Measurements from ENCODE around the gene NUDT5. TPM values are rescaled to one million over a fixed set of nuclear protein-coding genes. Genes with fewer than 3 reads are reported as not detected.

NUDT5 gene
- 10 to 100 TPM; 24.5 to 89.4 (median 47.4) TPM for total RNA-seq
- polyA plus RNA-seq, result 10 to 100 TPM; 44.1 to 57.3 TPM
- total RNA-seq, result 24.0 reads per million, percentile 54 among the genes with 10 or more reads in this experiment

GRCh38 chr10:12195603-12196506 is at the start of gene NUDT5, which contains the start of gene CDC123:
NUDT5 (minus strand) TSS chr10:12195891; CDS start chr10:12186291, 9,600 bp downstream.
CDC123 (plus strand) TSS chr10:12196188; CDS start chr10:12196246, 58 bp downstream.
- H3K4me1 ChIP-seq (ENCODE audit: control insufficient read depth in 2 of 2, insufficient read depth in 2 of 2, low read length in 2 of 2), result peaks cover 9 to 12% of the 10 kb centered on the region in 2 donors
- Mint-ChIP-seq H3K4me3 (peak within 1 kb of the TSS; percentile 94 to 99 (median 97)), H3K9me3 (no peaks in the 10 kb centered on the region), H3K27ac (peak within 1 kb of the TSS; percentile 96 to 99 (median 99)), H3K36me3 (peaks cover 0 to 22% (median 20%) of the 10 kb centered on the region in 5 donors), H3K4me1 (peaks cover 43 to 72% (median 59%) of the 10 kb centered on the region in 7 donors), H3K27me3 (no peaks in the 10 kb centered on the region)
- peaks cover 0 to 18% (median 1%) of the 10 kb centered on the region in 3 experiments for H3K36me3 ChIP-seq (ENCODE audit: control insufficient read depth in 2 of 3, insufficient read depth in 3 of 3, low read length in 3 of 3)
- H3K9me3 ChIP-seq (ENCODE audit: control insufficient read depth in 2 of 3, low read length in 3 of 3), result no peaks in the 10 kb centered on the region
- H3K4me3 ChIP-seq (ENCODE audit: low read length), result peak within 1 kb of the TSS; percentile 84
- DNase-seq (peak; percentile 77 to 89 (median 87)), ATAC-seq (peak; percentile 96)
- ChIA-PET POLR2A (interaction anchor here (0.5 to 2.0 kb wide), 11 partner anchors 11 to 1391 kb away, joined by 3 to 11 read pairs (median 4); partner anchors contain the start of genes PRPF18 and UPF2), CTCF (interaction anchor here (0.8 to 1.1 kb wide), 2 partner anchors 18 to 153 kb away, joined by 3 to 5 read pairs; partner anchors contain the start of gene UPF2)
- intact Hi-C loops (cut with micrococcal nuclease), result loop anchor here (1.0 to 10.0 kb wide), 15 partner anchors 15 to 1391 kb away; partner anchors contain the start of genes CAMK1D (in 2 of the 2), DHTKD1 (in 2 of the 2), SEC61A2 (in 2 of the 2) and MCM10 (in 1 of the 2)
- H3K27ac ChIP-seq (ENCODE audit: low read depth, low read length), result peak within 1 kb of the TSS; percentile 97
- H3K27me3 ChIP-seq (ENCODE audit: control insufficient read depth in 2 of 2, insufficient read depth in 2 of 2, low read length in 2 of 2), result no peaks in the 10 kb centered on the region

DNA sequence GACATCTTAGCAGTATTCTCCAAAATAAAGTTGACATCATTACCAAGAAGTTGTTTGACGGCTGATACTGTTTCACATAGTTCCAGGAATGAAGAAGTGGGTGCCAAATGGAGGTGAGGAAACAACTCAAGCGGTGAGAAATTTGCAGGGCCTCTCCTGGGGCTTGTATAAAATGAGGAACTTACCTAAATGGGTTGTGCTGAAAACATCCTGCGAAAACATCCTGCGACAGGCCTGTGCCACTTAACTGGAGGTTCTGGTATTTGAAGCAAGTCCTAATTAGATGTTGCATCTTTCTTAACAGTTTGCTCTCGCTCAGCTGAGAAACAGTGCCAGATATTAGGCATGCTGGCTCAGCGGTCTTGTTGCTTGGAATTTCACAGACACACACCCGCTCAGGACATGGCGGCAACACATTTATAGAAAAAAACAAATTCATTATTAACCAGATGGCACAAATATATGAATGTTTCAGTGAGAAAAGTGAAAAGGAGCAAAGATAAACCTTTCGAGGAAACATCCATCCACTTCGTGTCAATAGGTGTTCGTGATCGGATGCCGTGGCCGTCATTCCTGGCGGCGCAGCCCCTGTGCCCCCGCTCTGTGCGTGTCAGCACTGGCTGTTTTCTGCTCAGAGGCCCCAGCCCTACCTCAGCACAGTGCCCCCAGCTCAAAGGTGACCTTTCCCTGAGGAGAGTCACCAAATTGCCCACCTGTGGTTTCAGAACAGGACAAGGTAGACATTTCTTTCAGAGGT is 48.4 kb upstream of the NUDT5 start:
- peaks cover 8 to 39% (median 21%) of the 10 kb centered on the region in 5 donors for H3K36me3 Mint-ChIP-seq
- intact Hi-C loops (cut with micrococcal nuclease), result no loop called here
- Histone ChIP-seq H3K4me3 (ENCODE audit: low read length) (no peak overlapping the region), H3K9me3 (ENCODE audit: control insufficient read depth in 2 of 3, low read length in 3 of 3) (no peaks in the 10 kb centered on the region), H3K27me3 (ENCODE audit: control insufficient read depth in 2 of 2, insufficient read depth in 2 of 2, low read length in 2 of 2) (no peaks in the 10 kb centered on the region), H3K27ac (ENCODE audit: low read depth, low read length) (no peak overlapping the region), H3K36me3 (ENCODE audit: control insufficient read depth in 2 of 3, insufficient read depth in 3 of 3, low read length in 3 of 3) (peaks cover 0 to 51% (median 7%) of the 10 kb centered on the region in 3 experiments), H3K4me1 (ENCODE audit: control insufficient read depth in 2 of 2, insufficient read depth in 2 of 2, low read length in 2 of 2) (no peaks in the 10 kb centered on the region)
- DNase-seq, result no peak
- H3K4me3 Mint-ChIP-seq, result no peak overlapping the region
- H3K9me3 Mint-ChIP-seq, result no peaks in the 10 kb centered on the region
- ChIA-PET POLR2A (no interaction called here), CTCF (no interaction called here)
- peak; percentile 80 for ATAC-seq
- peaks cover 7 to 28% (median 12%) of the 10 kb centered on the region in 7 donors for H3K4me1 Mint-ChIP-seq
- no peaks in the 10 kb centered on the region for H3K27me3 Mint-ChIP-seq
- H3K27ac Mint-ChIP-seq, result peak overlapping the region in 4 of 9 donors; percentile 16 to 71 (median 45)

GRCh38 chr10:12241810-12242529 is 46.3 kb upstream of the NUDT5 start:
- H3K4me1 Mint-ChIP-seq, result peaks cover 7 to 28% (median 12%) of the 10 kb centered on the region in 7 donors
- H3K27ac ChIP-seq (ENCODE audit: low read depth, low read length), result no peak overlapping the region

DNA sequence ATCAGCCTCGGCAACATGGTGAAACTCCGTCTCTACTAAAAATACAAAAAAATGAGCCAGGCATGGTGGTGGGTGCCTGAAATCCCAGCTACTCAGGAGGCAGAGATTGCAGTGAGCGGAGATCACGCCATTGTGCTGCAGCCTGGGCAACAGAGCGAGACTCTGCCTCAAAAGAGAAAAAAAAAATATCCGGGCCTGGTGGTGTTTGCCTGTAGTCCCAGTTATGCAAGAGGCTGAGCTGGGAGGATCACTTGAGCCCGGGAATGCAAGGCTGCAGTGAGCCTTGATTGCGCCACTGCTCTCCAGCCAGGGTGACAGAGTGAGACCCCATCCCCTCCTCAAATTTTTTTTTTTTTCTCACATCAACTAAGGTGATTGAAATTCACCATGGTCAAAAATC is 43.1 kb upstream of the NUDT5 start:
- H3K27ac ChIP-seq (ENCODE audit: low read depth, low read length), result no peak overlapping the region
- H3K9me3 ChIP-seq (ENCODE audit: control insufficient read depth in 2 of 3, low read length in 3 of 3), result no peaks in the 10 kb centered on the region
- DNase-seq (no peak), ATAC-seq (no peak)
- ChIA-PET CTCF (no interaction called here), POLR2A (no interaction called here)
- H3K36me3 Mint-ChIP-seq, result peaks cover 2 to 41% (median 31%) of the 10 kb centered on the region in 5 donors
- intact Hi-C loops (cut with micrococcal nuclease), result no loop called here
- no peaks in the 10 kb centered on the region for H3K9me3 Mint-ChIP-seq
- no peak overlapping the region for H3K27ac Mint-ChIP-seq
- no peak overlapping the region for H3K4me3 Mint-ChIP-seq
- peaks cover 19 to 62% (median 19%) of the 10 kb centered on the region in 3 experiments for H3K36me3 ChIP-seq (ENCODE audit: control insufficient read depth in 2 of 3, insufficient read depth in 3 of 3, low read length in 3 of 3)
- peaks cover 7 to 29% (median 12%) of the 10 kb centered on the region in 7 donors for H3K4me1 Mint-ChIP-seq
- no peaks in the 10 kb centered on the region for H3K4me1 ChIP-seq (ENCODE audit: control insufficient read depth in 2 of 2, insufficient read depth in 2 of 2, low read length in 2 of 2)
- H3K27me3 Mint-ChIP-seq, result no peaks in the 10 kb centered on the region
- H3K4me3 ChIP-seq (ENCODE audit: low read length), result no peak overlapping the region
- H3K27me3 ChIP-seq (ENCODE audit: control insufficient read depth in 2 of 2, insufficient read depth in 2 of 2, low read length in 2 of 2), result no peaks in the 10 kb centered on the region

More at GRCh38 chr10:12241810-12242529, 46.3 kb upstream of the NUDT5 start:
- Mint-ChIP-seq H3K4me3 (peak overlapping the region in 1 of 10 donors; percentile 61), H3K27ac (peak overlapping the region; percentile 51 to 86 (median 77)), H3K9me3 (no peaks in the 10 kb centered on the region), H3K36me3 (peaks cover 6 to 46% (median 25%) of the 10 kb centered on the region in 5 donors), H3K27me3 (no peaks in the 10 kb centered on the region)
- no peak overlapping the region for H3K4me3 ChIP-seq (ENCODE audit: low read length)
- H3K9me3 ChIP-seq (ENCODE audit: control insufficient read depth in 2 of 3, low read length in 3 of 3), result no peaks in the 10 kb centered on the region
- POLR2A ChIA-PET, result no interaction called here
- DNase-seq (peak in 1 of 9 donors; percentile 73), ATAC-seq (peak; percentile 26)
- CTCF ChIA-PET, result interaction anchor here (0.7 to 1.3 kb wide), 2 partner anchors 22 to 27 kb away, joined by 3 to 4 read pairs; no protein-coding TSS in a partner anchor
- intact Hi-C loops (cut with micrococcal nuclease), result no loop called here
- no peaks in the 10 kb centered on the region for H3K27me3 ChIP-seq (ENCODE audit: control insufficient read depth in 2 of 2, insufficient read depth in 2 of 2, low read length in 2 of 2)
- H3K36me3 ChIP-seq (ENCODE audit: control insufficient read depth in 2 of 3, insufficient read depth in 3 of 3, low read length in 3 of 3), result peaks cover 9 to 58% (median 13%) of the 10 kb centered on the region in 3 experiments
- H3K4me1 ChIP-seq (ENCODE audit: control insufficient read depth in 2 of 2, insufficient read depth in 2 of 2, low read length in 2 of 2), result no peaks in the 10 kb centered on the region

DNA sequence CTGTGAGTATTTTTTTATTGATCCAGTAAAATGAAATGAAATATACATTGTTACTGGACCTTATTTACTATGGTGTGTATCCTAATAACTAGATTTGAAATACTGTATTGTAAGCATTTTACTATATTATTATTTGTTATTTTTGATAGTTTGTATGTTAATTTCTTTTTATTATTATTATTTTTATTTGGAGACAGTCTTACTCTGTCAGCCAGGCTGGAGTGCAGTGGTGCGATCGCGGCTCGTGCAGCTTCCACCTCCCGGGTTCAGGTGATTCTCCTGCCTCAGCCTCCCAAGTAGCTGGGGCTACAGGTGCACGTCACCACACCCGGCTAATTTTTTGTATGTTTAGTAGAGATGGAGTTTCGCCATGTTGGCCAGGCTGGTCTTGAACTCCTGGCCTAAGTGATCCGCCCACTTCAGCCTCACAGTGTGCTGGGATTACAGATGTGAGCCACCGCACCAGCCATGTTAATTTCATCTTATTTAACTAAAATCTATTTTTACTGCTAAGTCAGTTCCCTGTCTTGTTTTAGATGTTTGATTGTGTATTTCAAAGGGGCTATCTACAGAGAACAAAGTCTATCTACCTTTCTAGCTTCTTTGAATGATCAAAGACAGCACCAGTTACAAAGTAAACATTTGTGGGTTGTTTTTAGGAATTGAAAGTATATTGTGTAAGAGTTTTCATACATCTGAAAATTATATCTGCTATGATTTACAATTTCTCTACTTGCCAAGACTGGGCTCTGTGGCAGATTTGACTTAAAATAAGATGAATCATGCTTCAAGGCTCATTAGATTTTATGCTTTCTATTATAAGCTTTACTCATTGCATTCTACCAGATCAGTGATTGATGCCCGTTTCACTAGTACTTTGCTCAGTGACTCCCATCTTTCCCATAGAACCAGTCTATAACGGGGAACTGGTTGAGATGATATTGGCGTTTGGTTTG is 41.9 kb upstream of the NUDT5 start:
- Mint-ChIP-seq H3K36me3 (peaks cover 0 to 43% (median 29%) of the 10 kb centered on the region in 5 donors), H3K9me3 (no peaks in the 10 kb centered on the region), H3K27me3 (no peaks in the 10 kb centered on the region), H3K27ac (peak overlapping the region in 5 of 9 donors; percentile 4 to 60 (median 36)), H3K4me1 (peaks cover 7 to 27% (median 12%) of the 10 kb centered on the region in 7 donors), H3K4me3 (no peak overlapping the region)
- ATAC-seq, result no peak
- POLR2A ChIA-PET, result no interaction called here
- no peaks in the 10 kb centered on the region for H3K4me1 ChIP-seq (ENCODE audit: control insufficient read depth in 2 of 2, insufficient read depth in 2 of 2, low read length in 2 of 2)
- H3K9me3 ChIP-seq (ENCODE audit: control insufficient read depth in 2 of 3, low read length in 3 of 3), result no peaks in the 10 kb centered on the region
- H3K27me3 ChIP-seq (ENCODE audit: control insufficient read depth in 2 of 2, insufficient read depth in 2 of 2, low read length in 2 of 2), result no peaks in the 10 kb centered on the region
- no peak overlapping the region for H3K27ac ChIP-seq (ENCODE audit: low read depth, low read length)
- H3K4me3 ChIP-seq (ENCODE audit: low read length), result no peak overlapping the region
- intact Hi-C loops (cut with micrococcal nuclease), result no loop called here
- no peak for DNase-seq
- peaks cover 19 to 60% (median 19%) of the 10 kb centered on the region in 3 experiments for H3K36me3 ChIP-seq (ENCODE audit: control insufficient read depth in 2 of 3, insufficient read depth in 3 of 3, low read length in 3 of 3)
- CTCF ChIA-PET, result no interaction called here
